GM23248 (cell line): ENCODE results near the gene SEMA6B.

Source experiments
- EZH2 ChIP-seq: fragments of 200-600 bp; sonication (generic); IDR thresholded peaks from 2 replicates; pipeline ENCODE4 v1.6.1; 2018; ENCODE audit warnings: antibody characterized with exemption, mild to moderate bottlenecking; ENCODE audit not compliant: insufficient read depth, poor library complexity, severe bottlenecking
- EZH2phosphoT487 ChIP-seq: fragments of 200-600 bp; sonication (generic); IDR thresholded peaks from 2 replicates; pipeline ENCODE4 v1.6.1; 2018; ENCODE audit warnings: antibody characterized with exemption, moderate library complexity, mild to moderate bottlenecking, low read depth; ENCODE audit not compliant: insufficient read depth

DNA sequence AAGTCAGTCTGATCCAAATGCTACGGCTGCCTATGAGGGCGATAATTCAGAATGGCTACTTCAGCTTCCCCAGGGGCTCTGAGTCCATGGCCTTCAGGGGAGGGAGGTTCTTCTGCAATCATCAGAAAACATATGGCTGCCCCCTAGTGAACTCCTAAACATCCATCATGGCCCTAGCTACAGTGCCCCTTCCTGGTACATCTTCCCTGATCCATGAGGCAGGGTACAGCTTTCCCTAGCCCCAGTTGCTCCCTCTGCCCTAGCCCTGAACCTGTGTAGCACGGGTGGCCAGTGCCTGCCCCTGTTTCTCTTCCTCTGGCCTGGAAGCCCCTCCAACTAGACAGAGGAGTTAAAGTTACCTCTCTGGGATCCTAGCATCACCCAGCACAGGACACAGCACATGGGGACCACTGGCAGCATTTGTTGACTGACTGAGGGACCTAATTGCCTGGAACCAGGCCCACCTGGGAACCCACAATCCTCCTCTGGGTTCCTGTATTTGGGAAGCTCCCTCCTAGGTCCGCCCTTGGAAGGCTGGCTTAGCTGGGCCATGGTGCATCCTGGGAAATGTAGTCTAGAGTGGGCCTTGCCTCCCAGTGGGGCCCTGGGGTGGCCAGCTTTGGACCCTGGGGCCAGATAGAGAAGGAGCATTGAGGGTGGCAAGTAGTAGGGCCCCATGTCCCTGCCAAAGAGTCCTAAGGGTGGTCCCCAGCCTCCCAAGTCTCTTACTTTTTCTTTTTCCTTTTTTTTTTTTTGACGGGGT is 17.7 kb upstream of the SEMA6B start:
- no peak for TF ChIP-seq EZH2
- no peak for TF ChIP-seq EZH2phosphoT487
